SKM-1 treated with dmso at 0.1 percent for 144 hours (cell line): ENCODE measurements around the gene PROZ.

Experiments
- DNase-seq: peaks from one replicate; lab custom pipeline; 2025; ENCODE audit not compliant: unreplicated experiment; lab: John Stamatoyannopoulos, UW

PROZ gene

DNA sequence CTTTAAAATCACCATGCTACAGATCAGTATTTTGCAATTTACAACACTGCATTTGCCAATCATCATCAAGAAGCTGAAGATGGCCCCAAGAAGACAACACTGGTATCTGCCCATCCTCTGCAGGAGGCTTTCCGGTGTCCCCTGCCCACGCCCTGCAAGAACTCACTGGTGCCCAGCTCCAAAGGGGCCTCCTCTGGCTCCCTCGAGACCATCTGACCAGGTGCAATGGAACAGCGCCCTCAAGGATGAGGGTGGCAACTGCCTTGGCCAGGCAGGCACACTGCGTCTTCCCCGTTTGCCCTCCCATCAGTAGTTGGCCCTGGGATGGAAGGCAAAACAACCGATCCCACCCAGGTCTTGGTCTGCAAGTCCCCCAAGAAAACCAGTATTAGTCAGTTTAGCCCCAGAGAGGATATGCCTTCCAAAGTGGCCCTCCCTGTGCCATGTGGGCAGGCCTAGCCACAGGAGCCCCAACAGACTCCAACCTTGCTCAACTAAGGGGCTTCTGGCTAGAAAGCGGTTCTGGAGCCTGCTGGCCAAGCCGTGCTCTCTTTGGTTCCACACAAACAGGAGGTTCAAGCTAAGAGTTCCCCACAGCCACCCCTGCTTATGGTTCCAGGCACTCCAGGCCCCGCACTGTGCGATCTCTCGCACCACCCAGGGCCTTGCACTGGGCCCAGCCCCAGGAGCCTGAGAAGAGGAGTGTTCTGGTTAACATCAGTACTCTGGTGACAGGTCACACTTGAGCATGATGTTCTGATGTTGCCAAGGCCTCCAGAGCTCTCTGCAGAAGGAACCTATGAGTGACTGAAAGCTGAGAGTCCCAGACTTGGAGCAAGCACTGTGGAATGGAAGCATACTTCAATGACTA lies 45.3 kb downstream of the PROZ start:
- DNase-seq = no peak

GRCh38 chr13:113204378-113204734 lies 45.9 kb downstream of the PROZ start:
- no peak for DNase-seq

- no peak for DNase-seq
Observed at GRCh38 chr13:113205428-113205931, 47.0 kb downstream of the PROZ start.

DNA sequence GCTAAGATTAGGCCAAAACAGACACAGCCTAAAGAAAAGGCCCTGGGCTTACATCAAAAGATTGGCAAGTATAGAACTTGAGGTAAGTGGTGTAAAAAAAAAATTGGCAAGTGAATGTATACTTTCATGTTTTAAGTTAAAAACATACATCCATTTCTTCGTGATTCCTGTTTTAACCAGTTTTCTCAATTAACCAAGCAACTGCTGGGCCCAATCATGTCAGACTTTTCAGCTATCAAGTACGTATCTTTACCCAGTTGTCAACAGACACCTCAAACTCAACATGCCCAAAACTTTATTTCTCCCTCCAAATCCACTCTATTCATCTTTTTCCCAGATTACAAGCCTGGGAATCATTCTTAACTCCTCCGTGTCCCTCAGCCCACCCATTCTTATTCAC lies 49.0 kb downstream of the PROZ start:
- no peak for DNase-seq

DNA sequence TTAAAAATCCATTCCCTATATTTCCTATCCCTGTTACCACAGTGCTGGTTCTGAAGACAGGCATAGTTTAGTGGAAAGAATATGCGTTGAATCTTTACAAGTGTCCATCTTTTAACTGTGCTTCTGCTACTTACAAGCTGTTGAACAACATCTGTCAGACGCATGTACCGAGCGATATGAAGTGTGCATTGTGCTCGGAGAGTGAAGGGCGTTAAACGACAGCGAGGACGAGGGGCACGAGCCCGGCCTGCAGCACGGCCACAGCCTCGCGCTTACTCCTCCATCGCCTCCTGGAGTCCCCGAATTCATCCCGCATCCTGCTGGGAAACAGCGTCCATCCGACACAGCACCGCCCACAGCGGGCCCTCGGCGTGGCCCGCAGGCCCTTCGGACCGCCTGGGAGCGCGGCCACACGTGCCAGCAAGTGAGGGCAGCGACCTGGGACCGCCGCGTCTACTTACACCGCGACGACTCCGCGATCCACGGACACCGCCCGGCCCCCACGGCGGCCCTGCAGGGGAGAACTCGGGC lies 49.5 kb downstream of the PROZ start:
- no peak for DNase-seq

DNA sequence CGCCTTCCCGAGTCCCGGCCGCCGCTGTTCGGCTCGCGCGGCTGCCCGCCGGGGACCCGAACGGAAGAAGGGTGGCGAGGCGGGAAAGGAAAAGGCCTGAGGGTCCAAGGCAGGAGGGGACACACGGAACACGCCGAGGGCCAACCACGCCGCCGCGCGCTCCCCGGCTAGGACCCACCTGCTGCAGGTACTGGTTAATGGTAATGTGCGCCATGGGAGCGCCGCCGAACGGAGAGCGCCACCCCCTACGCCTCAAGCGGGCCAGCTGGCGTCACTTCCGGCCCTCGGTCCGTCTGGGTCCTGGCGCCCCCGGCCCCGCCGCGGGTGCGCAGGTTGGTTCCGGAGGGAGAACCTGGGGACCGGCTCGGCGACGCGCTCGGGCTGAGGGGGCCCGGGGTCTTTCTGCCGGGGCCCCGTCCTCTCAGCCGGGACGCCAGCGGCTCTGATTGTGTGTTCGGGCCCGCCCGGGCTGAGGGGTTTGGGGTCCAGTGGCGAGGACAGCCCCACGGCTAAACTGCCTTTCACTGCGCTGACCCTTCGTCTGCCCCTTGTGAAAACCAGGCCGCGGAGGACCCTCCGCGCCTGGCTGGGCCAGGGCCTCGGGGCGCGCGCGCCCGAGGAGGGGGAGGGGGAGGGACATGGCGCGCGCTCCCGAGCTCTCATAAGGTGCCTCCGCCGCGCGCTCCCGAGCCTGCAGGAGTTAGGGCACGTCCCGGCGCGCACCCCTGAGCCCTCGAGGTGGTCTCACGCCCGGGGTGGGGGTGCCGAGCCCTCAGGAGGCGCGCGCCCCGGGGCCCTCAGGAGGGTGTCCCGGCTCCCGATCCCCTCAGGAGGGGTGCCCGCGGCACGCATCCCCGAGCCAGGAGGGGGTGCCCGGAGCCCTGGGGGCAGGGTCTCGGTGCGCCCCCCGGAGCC lies 50.2 kb downstream of the PROZ start, which contains the start of gene PCID2:
PCID2 (minus strand) TSS at position 249 of the 915 bp plus-strand sequence; CDS start at position 214, 35 bp downstream.
- DNase-seq = peak; percentile 83

GRCh38 chr13:113209336-113209758 lies 50.9 kb downstream of the PROZ start, which contains the start of gene CUL4A:
TSS of gene CUL4A (plus strand) at chr13:113209613. CDS start at chr13:113209628, 15 bp downstream.
- peak; percentile 23 for DNase-seq

- peak; percentile 23 for DNase-seq
Observed at GRCh38 chr13:113209759-113210421, 51.4 kb downstream of the PROZ start.

DNA sequence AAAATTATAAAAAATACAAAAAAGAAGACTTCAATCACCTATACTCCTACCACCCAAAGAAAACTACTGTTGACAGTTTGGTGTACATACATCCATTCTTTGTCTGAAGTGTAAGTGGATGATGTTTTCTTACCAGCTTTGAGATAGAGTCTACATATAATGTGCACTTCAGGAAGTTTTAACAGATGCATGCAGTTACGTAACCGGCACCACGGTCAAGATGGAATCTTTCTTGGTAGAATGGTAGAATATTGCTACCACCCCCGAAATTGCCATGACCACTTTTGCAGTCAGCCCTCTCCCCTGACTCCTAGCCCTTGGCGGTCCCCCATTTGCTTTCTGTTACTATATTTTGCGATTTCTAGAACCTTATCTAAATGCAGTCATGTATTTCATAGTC lies 52.4 kb downstream of the PROZ start:
- no peak for DNase-seq

- DNase-seq = no peak
Observed at GRCh38 chr13:113211774-113212173, 53.3 kb downstream of the PROZ start.

DNA sequence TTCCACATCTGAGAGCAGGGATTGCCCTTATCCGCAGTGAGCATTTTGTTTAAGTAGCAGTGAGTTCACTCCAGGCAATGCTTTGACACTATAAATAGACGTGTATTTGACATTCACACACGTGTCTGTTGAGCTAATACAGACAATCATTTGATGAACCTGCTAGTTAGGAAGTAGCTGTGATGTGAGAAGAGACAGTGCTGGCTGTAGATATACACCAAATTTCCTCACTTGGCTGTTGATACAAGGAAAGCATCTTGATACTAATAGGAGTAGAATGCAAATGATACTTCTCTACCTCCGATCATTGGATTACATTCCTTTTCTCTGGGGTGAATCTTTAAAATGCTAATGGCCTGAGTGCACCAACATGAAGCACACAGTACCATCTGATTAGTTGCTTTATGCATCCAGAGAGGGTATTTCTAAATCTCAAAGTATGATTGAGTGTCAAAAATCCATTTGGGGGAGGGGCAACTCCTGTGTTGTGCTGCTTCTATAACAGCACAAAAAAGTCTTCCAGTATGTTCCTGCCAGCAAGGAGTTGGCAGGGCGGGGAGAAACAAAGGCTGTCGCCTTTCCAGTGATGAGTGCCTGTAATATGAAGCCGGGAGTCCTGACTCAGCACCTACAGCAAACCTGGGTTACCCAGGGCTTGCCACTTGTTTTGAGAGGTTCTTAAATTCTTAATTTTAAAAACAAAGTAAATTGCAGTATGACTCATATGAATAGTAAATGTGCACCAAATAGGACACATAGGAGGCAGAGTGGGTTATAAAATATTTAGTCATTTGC lies 58.0 kb downstream of the PROZ start:
- DNase-seq = no peak

- DNase-seq = no peak
Observed at GRCh38 chr13:113218586-113218985, 60.1 kb downstream of the PROZ start.

- no peak for DNase-seq
Observed at GRCh38 chr13:113219256-113219940, 61.0 kb downstream of the PROZ start.

- DNase-seq = no peak
Observed at GRCh38 chr13:113220141-113220598, 61.7 kb downstream of the PROZ start.

- DNase-seq = no peak
Observed at GRCh38 chr13:113220877-113221276, 62.4 kb downstream of the PROZ start.
